GM18907 (cell line): ENCODE data around the gene HOXB1.

Experiments
- ATAC-seq: cut with Tn5 transposase; IDR thresholded peaks from one replicate; pipeline ENCODE4 v1.9.1; 2021; ENCODE audit warnings: mild to moderate bottlenecking, moderate library complexity; ENCODE audit not compliant: unreplicated experiment

The HOXB1 gene

GRCh38 chr17:48567646-48568354 lies 37.0 kb upstream of the HOXB1 start:
- no peak for ATAC-seq

GRCh38 chr17:48567209-48567608 lies 36.4 kb upstream of the HOXB1 start:
- no peak for ATAC-seq

GRCh38 chr17:48566717-48567116 lies 35.9 kb upstream of the HOXB1 start:
- ATAC-seq: no peak

- no peak for ATAC-seq
Measured at GRCh38 chr17:48565925-48566710, 35.3 kb upstream of the HOXB1 start.

- ATAC-seq: no peak
Measured at GRCh38 chr17:48565022-48565554, 34.3 kb upstream of the HOXB1 start.

- ATAC-seq: no peak
Measured at GRCh38 chr17:48564188-48565021, 33.6 kb upstream of the HOXB1 start.

GRCh38 chr17:48563867-48564187 lies 33.0 kb upstream of the HOXB1 start:
- ATAC-seq: no peak

- no peak for ATAC-seq
Measured at GRCh38 chr17:48563385-48563838, 32.6 kb upstream of the HOXB1 start.

- no peak for ATAC-seq
Measured at GRCh38 chr17:48562934-48563333, 32.1 kb upstream of the HOXB1 start.

- peak; percentile 79 for ATAC-seq
Measured at GRCh38 chr17:48561884-48562810, 31.3 kb upstream of the HOXB1 start.

GRCh38 chr17:48559840-48560817 lies 29.3 kb upstream of the HOXB1 start:
- ATAC-seq: no peak

GRCh38 chr17:48559122-48559839 lies 28.5 kb upstream of the HOXB1 start:
- ATAC-seq: no peak

GRCh38 chr17:48558831-48559121 lies 28.0 kb upstream of the HOXB1 start:
- ATAC-seq: no peak

GRCh38 chr17:48558057-48558830 lies 27.4 kb upstream of the HOXB1 start:
- ATAC-seq: no peak

GRCh38 chr17:48556576-48557401 lies 26.0 kb upstream of the HOXB1 start:
- ATAC-seq: no peak

GRCh38 chr17:48556229-48556575 lies 25.4 kb upstream of the HOXB1 start:
- no peak for ATAC-seq
